Endothelial cell of hepatic sinusoid (primary cell): ENCODE measurements around the gene BTG4.

ENCODE experiments used
- in situ Hi-C: cut with HindIII; loops from 2 replicates; pipeline ENCODE4 v1.10.0; 2017; ENCODE audit warnings: low sequenced_read_pairs

The BTG4 gene

DNA sequence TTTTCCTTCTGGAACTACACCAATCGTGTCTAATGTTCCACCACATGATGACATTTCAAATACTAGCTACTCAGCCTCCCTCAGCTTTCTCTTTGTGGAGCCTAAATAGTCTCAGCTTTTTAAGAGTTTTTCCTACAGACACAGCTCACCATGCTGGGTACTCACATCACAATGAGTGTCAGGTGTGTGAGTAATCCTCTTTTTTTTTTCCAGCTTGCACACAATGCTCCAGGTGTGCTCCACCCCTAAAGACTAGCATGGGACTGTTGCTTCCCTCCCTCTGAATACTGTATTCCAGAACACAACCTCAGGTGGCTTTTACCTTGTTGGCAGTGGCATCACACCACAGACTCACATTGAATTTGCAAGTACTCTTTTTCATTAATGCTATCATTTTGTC is 11.7 kb downstream of the BTG4 start:
- in situ Hi-C loops = no loop called here

DNA sequence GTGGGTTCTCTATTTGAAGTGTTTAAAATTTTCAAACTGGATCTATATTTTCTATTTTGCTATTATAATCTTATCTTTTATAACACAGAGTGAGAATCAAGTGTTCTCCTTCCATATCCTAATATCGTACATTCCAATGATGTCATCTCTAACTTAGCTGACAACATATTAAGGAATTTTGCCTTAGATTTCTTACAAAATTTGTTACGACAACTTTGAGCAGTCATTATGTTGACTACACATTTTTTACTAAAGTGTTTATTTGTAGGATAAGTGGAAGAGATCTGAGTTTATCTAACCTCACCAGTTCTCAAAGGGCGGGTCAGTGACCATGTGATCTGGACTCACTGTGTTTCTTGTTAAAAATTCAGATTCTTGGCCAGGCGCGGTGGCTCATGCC is 12.7 kb downstream of the BTG4 start:
- in situ Hi-C loops = no loop called here

DNA sequence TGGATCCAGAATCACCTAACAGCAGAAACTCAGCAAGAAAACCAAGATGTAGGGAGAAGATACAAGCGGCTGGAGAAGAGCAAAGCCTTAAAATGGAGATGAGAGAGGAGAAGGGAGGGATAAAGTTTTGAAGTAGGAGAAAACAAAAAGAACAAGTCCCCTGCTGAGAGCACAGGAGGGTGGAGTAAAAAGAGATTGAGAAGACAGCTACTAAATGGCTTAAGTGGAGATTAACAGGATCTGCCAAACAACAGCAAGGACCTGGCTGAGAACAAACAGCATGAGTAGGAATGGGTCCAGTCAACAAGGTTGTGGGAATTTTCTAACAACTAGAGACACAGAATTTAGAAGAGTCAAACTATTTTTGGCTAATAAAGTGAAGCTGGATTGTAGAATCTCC is 18.1 kb downstream of the BTG4 start:
- in situ Hi-C loops = no loop called here

DNA sequence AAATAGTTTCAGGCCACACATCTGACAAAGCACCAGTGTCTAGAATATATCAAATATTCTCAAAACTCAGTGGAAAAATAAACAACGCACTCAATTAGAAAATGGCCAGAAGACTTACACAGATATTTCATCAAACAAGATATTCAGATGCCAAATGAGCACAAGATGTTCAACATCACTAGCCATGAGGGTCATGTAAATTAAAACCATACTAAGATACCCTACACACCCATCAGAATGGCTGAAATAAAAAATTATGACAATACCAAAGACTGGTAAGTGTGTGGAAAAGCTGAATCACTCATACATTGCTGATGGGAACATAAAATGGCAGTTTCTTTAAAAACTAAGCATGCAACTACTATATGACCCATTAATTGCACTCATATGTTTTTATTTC is 21.7 kb downstream of the BTG4 start:
- in situ Hi-C loops = no loop called here

DNA sequence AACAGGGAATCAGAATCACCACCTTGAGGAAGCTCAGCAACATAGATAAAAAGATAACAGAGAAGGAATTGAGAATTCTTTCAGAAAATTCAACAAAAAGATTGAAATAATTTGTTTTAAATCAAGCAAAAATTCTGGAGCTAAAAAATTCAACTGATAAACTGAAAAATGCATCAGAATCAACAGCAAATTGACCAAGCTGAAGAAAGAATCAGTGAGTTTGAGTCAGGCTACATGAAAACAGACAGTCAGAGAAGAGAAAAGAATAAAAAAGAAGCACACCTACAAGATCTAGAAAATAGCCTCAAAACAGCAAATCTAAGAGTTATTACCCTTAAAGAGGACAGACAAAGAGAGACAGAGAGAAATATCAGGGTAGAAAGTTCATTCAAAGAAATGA is 28.8 kb downstream of the BTG4 start:
- in situ Hi-C loops = no loop called here

DNA sequence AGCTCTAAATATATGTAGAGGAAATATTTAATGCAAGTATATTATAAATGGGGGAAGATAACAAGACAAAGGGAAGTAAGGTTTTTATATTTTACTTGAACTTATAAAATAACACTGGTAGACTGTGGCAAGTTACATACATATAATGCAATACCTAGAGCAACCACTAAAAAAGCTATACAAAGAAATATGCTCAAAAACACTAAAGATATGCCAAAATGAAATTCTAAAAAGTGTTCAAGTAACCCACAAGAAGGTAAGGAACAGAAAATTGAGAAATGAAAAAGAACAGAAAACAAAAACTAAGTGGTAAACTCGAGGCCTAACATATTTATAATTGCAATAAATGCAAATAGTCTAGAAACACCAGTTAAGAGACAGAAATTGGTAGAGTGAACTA is 32.5 kb downstream of the BTG4 start:
- in situ Hi-C loops = loop anchor here (5.0 kb wide), 1 partner anchor 368 kb away; no protein-coding TSS in a partner anchor

DNA sequence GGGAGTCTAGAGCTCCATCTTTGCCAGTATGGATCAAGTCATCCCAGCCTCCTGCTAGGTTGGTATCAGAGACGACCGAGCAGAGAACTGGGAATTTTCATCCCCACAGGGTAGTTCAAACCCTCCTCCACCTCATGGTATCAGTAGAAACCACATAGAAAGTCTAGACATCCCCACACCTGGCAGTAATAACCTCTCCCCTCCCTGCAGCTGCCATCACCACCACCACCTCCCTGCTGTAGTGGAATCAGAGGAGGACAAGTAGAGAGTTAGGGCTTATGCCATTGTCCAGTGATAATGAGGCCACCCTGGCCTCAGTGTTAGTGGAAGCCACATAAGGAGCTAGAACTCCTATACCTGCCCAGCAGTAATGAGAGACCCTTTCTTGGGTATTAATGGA is 34.3 kb downstream of the BTG4 start:
- in situ Hi-C loops = loop anchor here (5.0 kb wide), 1 partner anchor 369 kb away; no protein-coding TSS in a partner anchor

DNA sequence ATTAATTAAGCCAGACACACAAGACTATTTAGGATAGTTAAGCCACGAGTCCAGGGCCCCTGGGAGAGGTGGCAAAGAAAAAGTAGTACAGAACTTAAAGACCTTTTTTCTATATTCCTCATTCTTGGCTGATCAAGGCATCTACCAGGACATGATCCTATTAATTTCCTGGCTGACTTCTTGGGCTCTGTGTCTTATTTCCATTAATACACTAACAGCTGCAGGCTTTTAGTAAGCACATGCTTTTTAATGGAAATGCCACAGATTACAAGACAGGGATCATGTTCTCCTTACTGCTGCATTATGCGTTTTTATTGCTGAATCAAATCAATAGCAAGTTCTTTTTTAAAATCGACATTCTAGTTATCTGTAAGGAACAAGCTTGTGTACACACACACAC is 35.2 kb downstream of the BTG4 start:
- in situ Hi-C loops = loop anchor here (5.0 kb wide), 1 partner anchor 370 kb away; no protein-coding TSS in a partner anchor

DNA sequence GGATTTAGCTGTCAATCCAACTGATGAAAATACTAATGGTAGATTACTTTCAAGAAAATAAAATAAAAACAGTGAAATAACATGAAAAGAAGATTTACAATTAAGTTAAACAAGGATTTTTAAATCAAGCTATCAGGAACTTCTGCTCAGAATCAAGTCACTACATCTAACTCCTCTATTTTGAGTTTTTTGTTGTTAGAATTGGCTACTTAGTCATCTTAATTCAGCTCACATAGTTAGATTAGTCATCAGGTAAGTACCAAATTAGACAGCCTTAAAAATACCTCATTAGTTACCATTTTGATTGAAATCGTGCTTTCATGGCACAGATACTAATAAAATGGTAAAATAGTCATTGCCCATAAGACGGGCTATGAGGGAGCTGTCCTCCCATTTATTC is 35.8 kb downstream of the BTG4 start:
- in situ Hi-C loops = loop anchor here (5.0 kb wide), 1 partner anchor 371 kb away; no protein-coding TSS in a partner anchor

DNA sequence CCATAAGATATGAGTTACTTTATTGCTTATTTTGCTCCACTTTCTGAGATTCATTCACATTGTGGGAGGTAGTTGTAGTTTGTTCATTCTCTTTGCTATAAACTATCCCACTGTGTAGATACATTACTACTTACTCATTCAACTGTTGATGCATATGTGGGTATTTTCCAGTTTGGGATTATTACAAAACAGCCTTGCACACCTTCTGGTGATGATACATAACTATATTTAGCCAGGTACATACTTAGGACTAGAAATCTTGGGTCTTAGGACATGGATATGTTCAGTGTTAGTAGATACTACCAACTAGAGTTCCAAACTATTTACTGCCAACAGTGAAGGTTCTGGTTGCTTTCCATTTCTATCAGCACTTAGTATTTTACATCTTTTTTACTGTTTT is 37.8 kb downstream of the BTG4 start:
- in situ Hi-C loops = no loop called here

DNA sequence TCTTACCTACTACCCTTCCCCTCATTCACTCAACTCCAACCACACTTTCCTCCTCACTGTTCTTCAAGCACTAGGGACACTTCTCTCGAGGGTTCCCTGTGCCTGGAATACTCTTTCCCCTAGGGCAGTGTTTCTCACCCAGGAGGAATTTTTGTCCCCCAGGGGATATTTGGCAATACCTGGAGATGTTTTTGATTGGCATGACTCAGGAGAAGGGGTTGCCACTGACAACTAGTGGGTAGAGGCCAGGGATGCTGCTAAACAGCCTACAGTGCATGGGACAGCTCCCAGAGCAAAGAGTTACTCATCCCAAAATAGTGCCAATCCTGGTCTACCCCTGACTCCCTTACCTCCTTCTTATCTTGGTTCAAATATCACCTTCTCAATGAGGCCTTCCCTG is 40.0 kb downstream of the BTG4 start:
- in situ Hi-C loops = no loop called here

DNA sequence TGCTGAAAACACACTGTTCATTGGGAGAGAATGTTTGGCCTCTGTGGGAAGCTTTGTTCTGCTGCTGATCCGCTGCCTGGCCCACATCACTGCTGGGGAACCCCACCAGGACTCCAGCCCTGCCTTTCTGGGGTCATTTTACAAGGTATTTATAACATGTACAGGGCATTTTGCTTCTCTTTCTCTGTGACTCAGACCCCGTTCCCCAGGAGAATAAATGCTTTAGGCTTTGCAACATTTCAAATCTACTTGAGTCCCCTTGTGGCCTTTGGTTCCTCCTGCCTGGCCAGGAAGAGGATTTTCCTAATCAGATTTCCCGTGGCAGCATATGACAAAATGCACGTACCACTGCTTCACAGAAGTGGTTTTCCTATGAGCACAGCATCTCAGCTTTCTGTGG is 43.0 kb downstream of the BTG4 start:
- in situ Hi-C loops = loop anchor here (10.0 kb wide), 1 partner anchor 96 kb away; no protein-coding TSS in a partner anchor

DNA sequence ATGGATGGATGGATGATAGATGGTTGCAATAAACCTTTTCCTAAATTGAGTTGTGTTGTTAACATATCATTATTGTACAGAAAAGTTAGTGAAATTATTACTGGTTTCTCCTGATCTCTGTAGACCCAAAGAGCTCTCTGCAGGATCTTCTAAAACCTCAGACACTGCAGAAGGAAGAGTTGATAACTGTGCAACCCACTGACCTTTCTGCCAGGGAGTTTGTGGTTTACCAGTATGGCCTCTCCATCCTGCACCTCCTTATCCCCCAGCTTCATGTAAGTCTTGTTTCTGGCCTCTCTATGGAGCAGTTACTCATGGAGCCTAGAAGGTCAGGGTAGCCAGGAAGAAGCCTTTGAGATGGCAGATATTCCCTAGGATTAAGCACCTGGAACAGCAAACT is 45.6 kb downstream of the BTG4 start:
- in situ Hi-C loops = loop anchor here (10.0 kb wide), 1 partner anchor 98 kb away; no protein-coding TSS in a partner anchor

DNA sequence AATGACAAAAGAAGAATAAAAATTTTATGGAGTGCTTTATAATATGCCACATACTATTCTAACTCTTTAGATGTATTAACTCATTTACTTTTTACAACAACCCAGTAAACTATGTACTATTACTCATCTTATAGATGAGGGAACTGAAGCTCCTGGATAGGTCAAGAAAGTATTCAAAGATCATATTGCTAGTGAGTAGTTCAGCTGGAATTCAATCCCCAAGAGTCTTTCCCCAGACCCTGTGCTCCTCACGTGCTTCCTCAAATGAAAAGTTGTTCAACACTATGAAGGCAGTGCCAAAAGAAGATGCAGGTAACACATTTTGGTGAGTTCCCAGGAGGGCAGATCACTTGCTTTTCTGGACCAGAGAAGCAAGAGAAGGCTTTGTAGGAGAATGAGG is 46.8 kb downstream of the BTG4 start:
- in situ Hi-C loops = loop anchor here (10.0 kb wide), 1 partner anchor 99 kb away; no protein-coding TSS in a partner anchor

DNA sequence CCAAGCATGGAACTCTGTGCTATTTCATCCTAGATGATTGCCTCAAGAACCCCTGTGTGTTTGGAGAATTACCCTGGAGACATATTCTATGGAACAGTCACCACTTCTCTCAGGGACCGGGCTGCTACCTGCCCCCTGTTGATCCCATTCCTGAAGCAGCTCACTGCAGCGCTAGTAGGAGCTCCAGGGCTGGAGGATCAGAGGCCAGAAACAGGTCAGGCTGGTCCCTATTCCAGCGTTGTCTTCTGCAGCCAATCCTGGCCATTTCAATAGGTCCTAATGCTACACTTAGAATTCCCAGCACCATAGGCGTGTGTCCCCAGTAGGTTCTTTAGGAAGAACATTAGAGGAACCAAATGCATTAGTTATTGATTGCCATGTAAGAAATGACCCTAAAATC is 48.9 kb downstream of the BTG4 start:
- in situ Hi-C loops = loop anchor here (10.0 kb wide), 1 partner anchor 102 kb away; no protein-coding TSS in a partner anchor

DNA sequence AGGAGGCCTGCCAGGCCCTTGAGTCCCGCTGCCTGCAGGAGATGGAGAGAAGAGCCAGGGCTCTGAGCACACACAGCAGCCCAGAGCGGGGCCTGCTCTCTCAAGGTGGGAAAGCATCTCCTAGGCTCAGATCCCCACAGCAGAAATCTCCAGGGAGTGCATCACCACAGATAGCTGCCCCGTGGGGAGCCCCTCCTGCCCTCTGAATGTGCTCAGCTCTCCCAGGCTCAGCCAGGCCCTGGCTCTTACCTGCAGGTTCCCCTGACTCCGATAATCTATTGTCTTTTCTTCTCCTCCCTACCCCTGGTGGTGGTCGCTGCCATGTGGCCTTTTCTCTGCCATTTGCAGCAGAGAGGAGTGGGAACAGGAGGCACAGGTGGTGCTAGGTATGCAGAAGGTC is 49.9 kb downstream of the BTG4 start:
- in situ Hi-C loops = loop anchor here (10.0 kb wide), 1 partner anchor 102 kb away; no protein-coding TSS in a partner anchor

DNA sequence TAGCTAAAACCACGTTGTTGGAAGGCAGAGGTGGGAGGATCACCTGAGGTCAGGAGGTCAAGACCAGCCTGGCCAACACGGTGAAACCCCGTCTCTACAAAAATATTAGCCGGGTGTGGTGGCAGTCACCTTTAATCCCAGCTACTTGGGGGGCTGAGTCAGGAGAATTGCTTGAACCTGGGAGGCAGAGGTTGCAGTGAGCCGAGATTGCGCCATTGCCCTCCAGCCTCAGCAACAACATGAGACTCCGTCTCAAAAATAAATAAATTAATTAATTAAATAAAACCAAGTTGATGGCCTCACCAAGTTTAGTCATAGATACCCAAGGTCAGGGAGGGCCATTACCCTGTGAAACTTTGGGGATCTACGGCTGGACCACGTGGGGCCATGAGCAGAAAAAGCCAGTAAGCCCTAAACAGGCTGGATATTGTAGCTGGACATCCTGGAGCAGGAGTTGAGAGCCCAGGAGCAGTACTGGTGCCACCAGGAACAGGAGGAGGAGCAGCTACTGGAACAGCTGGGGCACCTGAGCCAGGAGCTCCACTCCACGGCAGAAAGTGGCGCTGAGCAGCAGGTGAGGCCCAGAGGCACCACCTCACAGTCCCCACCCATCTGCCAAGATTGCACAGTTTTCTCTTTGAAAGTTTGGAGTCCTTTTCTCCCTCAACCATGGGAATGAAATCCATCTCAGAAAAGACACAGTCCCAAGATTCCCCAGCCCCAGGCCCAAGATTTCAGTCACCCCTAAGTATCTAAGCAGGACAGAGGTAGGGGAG is 50.5 kb downstream of the BTG4 start:
- in situ Hi-C loops = loop anchor here (10.0 kb wide), 1 partner anchor 103 kb away; no protein-coding TSS in a partner anchor

DNA sequence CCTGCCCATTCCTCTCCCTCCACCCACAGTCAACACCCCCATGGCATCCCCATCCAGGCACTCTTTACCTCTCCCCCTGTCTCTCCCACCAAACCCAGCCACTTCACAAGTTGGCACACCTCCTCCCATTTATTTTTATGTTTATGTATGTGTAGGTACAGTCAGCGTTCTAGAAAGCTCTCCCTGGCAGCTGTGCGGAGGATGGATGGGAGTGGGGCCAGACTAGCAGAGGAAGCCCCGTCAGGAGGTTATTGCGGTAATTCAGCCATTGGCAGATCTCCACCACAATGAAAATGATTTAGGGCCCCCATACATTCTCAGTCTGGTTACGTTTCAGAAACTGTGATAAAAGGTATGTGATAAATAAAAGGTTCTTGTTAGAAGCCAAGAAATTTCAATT is 51.3 kb downstream of the BTG4 start:
- in situ Hi-C loops = loop anchor here (10.0 kb wide), 1 partner anchor 104 kb away; no protein-coding TSS in a partner anchor

DNA sequence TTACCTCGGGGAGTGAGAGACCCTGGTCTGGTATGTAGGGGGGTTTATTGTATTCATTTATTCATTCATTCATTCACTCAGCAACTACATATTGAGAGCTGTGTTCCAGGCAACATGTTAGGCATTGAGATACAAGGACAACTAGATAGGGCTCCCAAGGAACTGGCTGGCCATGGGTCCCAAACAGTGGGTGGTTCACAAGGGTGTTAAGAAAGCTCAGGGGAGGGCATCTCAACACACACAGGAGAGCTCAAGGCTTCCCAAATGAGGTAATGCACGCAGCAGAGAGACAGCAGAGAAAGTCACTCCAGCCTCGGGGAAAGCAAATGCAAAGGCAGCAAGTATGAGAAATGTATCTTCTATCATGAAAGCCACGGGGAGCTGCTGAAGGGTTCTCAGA is 51.8 kb downstream of the BTG4 start:
- in situ Hi-C loops = loop anchor here (10.0 kb wide), 1 partner anchor 104 kb away; no protein-coding TSS in a partner anchor

DNA sequence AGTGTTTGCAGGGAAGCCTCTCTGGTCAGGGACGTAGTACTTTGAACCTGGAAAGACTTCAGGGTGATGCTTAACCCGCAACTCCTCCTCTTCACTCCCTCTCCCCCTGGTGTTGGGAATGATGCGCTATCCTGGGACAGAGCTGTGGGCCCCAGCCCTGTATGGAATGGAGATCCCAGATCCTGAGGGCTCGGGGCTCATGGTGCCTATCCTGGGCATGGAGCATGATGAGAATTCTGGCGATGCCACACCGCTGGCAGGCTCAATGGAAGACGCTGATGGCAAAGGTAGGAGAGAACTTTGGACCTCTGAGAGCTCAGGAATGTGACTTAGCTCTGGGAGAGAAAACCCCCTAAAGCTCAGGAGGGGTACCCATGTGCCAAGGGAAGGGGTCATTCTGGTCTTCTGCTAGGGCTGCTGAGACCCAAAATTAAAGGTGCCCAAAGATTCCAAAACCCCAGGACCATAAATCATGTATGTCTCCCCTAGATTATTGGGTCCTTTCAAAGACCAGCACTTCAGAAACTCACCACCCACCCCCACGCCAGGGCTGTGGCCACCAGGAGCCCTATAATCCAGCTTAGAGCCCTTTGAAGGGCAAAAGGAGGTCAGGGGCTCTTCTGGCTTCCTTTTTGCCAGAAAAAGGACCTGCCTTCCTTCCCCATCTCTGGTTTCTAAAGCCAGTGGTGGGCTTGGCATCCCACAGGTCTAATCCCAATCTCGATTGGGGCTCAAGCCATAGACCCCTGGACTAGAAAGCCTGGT is 52.5 kb downstream of the BTG4 start:
- in situ Hi-C loops = loop anchor here (10.0 kb wide), 1 partner anchor 105 kb away; no protein-coding TSS in a partner anchor

DNA sequence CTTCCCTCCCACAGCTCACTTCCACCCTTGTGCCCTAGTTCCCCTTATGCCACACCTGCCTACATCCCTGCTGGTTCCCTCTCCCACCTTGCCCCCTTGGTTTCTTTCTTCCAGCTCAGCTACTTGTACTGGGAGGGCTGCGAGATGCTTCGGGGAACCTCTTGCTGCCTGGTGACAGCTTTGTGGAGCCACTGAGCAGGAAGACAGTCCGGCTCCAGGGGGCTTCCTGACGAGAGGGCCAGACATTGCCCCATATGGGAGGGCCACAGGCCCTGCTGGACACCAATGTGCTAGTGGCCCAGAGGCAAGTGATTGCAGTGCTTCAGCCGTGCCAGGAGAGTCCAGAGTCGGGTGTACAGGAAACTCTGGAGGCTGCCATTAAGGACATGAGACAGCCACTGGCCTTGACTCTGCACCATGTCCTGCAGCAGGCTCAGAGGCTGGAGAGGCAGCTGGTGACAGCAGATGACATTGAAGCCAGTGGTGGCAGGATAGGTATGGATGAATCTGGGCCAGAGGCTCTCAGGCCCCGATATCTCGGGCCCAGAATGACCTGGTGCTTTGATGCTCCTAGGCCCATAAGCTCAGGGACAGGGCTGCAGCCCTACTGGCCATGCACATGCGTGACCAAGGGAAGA is 54.3 kb downstream of the BTG4 start:
- in situ Hi-C loops = no loop called here
